GM12878 (cell line): Measurements from ENCODE around the gene CELF6. TPM values are rescaled to one million over a fixed set of nuclear protein-coding genes. Genes with fewer than 3 reads are reported as not detected.

Experiments used
- BRCA1 ChIP-seq: IDR thresholded peaks from 2 replicates; pipeline ENCODE4 v1.6.1; 2011; ENCODE audit warnings: low read depth, low read length, improper control_type of control experiment
- FOXK2 ChIP-seq: fragments of 450-650 bp; IDR thresholded peaks from 2 replicates; pipeline ENCODE4 v1.6.1; 2017; ENCODE audit warnings: mild to moderate bottlenecking, moderate library complexity
- IRF3 ChIP-seq: fragments of 450-650 bp; IDR thresholded peaks from 2 replicates; pipeline ENCODE4 v1.6.1; 2014; ENCODE audit warnings: mild to moderate bottlenecking
- NFIC ChIP-seq: IDR thresholded peaks from 2 replicates; pipeline ENCODE4 v1.6.1; 2012; ENCODE audit warnings: low read depth, mild to moderate bottlenecking, inconsistent platforms, low read length, moderate library complexity
- NR2C1 ChIP-seq: fragments of 450-650 bp; IDR thresholded peaks from 2 replicates; pipeline ENCODE4 v1.6.1; 2017; ENCODE audit warnings: antibody characterized with exemption, mild to moderate bottlenecking, moderate library complexity
- RAD51 ChIP-seq: fragments of 450-650 bp; IDR thresholded peaks from 2 replicates; pipeline ENCODE4 v1.6.1; 2016; ENCODE audit warnings: moderate library complexity, mild to moderate bottlenecking, inconsistent platforms
- RELB ChIP-seq: fragments of 450-650 bp; IDR thresholded peaks from 2 replicates; pipeline ENCODE4 v1.6.1; 2017; ENCODE audit warnings: low read depth, mild to moderate bottlenecking, moderate library complexity
- SRF ChIP-seq, 2 experiments: IDR thresholded peaks; 2 replicates each; pipeline ENCODE4 v1.6.1; 2011; ENCODE audit warnings: low read depth in 2 of 2, low read length in 2 of 2, mild to moderate bottlenecking in 1 of 2, moderate library complexity in 1 of 2
- ZBTB4 ChIP-seq: fragments of 450-650 bp; formaldehyde crosslinking; IDR thresholded peaks from 2 replicates; pipeline ENCODE4 v1.4.0; 2022; ENCODE audit warnings: mild to moderate bottlenecking, moderate library complexity
- ZNF217 ChIP-seq: fragments of 450-650 bp; IDR thresholded peaks from 2 replicates; pipeline ENCODE4 v1.6.1; 2017; ENCODE audit warnings: antibody characterized with exemption, mild to moderate bottlenecking
- ZSCAN29 ChIP-seq: fragments of 450-650 bp; IDR thresholded peaks from 2 replicates; pipeline ENCODE4 v1.6.1; 2017; ENCODE audit warnings: mild to moderate bottlenecking, moderate library complexity
- polyA plus RNA-seq, 11 experiments: library from polyadenylated mRNA; depleted of rRNA in 4 of 11; unstranded in 6 of 11; stranded (reverse) in 5 of 11; fragments of >200 nt; fragmentation: Nextera tagmentation in 4 of 11; fragmentation: Illumina TruSeq in 1 of 11; extraction: Ambion mirVana in 4 of 11; extraction: Trizol in 1 of 11; gene quantifications; 1 replicate in 1 of 11; 2 replicates in 10 of 11; pipeline versions ENCODE4 v1.2.1 to v1.2.3, GENCODE V29; 2011 to 2016; ENCODE audit warnings: inconsistent platforms in 2 of 11, missing spikeins in 2 of 11, low read depth in 1 of 11
- total RNA-seq, 4 experiments: library from RNA; depleted of rRNA in 3 of 4; stranded (reverse); fragments of >200 nt in 3 of 4; fragmentation: Illumina TruSeq in 1 of 4; extraction: Trizol in 1 of 4; gene quantifications; 2 replicates each; pipeline versions ENCODE4 v1.2.1 to v1.2.3, GENCODE V29; 2013 to 2021
- TF ChIP-seq, protein P1 (sequence below): fragments of 450-650 bp; IDR thresholded peaks from 2 replicates; pipeline ENCODE4 v1.6.1; 2016; ENCODE audit warnings: mild to moderate bottlenecking, moderate library complexity, borderline replicate concordance
- TF ChIP-seq, protein P2 (sequence below): fragments of 450-650 bp; IDR thresholded peaks from 2 replicates; pipeline ENCODE4 v1.6.1; 2018; ENCODE audit warnings: borderline replicate concordance, mild to moderate bottlenecking; ENCODE audit not compliant: partially characterized antibody
- TF ChIP-seq, protein P3 (sequence below): fragments of 450-650 bp; formaldehyde crosslinking; IDR thresholded peaks from 2 replicates; pipeline ENCODE4 v1.5.0; 2022; ENCODE audit warnings: mild to moderate bottlenecking, missing genetic modification characterization

The CELF6 gene
- total and polyA plus RNA-seq, 10 of the 15 experiments (the other 5 are each of a cell fraction or from before 2014, with no cell fraction given): 0.06 to 0.54 (median 0.23) TPM; not detected in 1

- TF ChIP-seq, protein P1, sequence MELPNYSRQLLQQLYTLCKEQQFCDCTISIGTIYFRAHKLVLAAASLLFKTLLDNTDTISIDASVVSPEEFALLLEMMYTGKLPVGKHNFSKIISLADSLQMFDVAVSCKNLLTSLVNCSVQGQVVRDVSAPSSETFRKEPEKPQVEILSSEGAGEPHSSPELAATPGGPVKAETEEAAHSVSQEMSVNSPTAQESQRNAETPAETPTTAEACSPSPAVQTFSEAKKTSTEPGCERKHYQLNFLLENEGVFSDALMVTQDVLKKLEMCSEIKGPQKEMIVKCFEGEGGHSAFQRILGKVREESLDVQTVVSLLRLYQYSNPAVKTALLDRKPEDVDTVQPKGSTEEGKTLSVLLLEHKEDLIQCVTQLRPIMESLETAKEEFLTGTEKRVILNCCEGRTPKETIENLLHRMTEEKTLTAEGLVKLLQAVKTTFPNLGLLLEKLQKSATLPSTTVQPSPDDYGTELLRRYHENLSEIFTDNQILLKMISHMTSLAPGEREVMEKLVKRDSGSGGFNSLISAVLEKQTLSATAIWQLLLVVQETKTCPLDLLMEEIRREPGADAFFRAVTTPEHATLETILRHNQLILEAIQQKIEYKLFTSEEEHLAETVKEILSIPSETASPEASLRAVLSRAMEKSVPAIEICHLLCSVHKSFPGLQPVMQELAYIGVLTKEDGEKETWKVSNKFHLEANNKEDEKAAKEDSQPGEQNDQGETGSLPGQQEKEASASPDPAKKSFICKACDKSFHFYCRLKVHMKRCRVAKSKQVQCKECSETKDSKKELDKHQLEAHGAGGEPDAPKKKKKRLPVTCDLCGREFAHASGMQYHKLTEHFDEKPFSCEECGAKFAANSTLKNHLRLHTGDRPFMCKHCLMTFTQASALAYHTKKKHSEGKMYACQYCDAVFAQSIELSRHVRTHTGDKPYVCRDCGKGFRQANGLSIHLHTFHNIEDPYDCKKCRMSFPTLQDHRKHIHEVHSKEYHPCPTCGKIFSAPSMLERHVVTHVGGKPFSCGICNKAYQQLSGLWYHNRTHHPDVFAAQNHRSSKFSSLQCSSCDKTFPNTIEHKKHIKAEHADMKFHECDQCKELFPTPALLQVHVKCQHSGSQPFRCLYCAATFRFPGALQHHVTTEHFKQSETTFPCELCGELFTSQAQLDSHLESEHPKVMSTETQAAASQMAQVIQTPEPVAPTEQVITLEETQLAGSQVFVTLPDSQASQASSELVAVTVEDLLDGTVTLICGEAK: no peak
- TF ChIP-seq NR2C1 (no peak), FOXK2 (no peak), SRF (IDR thresholded peaks at IDR 0.05; ENCODE audit: low read depth in 2 of 2, low read length in 2 of 2) (no peak), RAD51 (no peak), NFIC (peak; percentile 88), RELB (0 out of 2 replicates have a peak, but pooled peaks have one; percentile 39), ZNF217 (no peak), BRCA1 (no peak), ZBTB4 (CRISPR knock-in tag) (no peak), ZSCAN29 (no peak), IRF3 (no peak)
- TF ChIP-seq, protein P2, sequence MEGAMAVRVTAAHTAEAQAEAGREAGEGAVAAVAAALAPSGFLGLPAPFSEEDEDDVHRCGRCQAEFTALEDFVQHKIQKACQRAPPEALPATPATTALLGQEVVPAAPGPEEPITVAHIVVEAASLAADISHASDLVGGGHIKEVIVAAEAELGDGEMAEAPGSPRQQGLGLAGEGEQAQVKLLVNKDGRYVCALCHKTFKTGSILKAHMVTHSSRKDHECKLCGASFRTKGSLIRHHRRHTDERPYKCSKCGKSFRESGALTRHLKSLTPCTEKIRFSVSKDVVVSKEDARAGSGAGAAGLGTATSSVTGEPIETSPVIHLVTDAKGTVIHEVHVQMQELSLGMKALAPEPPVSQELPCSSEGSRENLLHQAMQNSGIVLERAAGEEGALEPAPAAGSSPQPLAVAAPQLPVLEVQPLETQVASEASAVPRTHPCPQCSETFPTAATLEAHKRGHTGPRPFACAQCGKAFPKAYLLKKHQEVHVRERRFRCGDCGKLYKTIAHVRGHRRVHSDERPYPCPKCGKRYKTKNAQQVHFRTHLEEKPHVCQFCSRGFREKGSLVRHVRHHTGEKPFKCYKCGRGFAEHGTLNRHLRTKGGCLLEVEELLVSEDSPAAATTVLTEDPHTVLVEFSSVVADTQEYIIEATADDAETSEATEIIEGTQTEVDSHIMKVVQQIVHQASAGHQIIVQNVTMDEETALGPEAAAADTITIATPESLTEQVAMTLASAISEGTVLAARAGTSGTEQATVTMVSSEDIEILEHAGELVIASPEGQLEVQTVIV: no peak
- TF ChIP-seq, protein P3, sequence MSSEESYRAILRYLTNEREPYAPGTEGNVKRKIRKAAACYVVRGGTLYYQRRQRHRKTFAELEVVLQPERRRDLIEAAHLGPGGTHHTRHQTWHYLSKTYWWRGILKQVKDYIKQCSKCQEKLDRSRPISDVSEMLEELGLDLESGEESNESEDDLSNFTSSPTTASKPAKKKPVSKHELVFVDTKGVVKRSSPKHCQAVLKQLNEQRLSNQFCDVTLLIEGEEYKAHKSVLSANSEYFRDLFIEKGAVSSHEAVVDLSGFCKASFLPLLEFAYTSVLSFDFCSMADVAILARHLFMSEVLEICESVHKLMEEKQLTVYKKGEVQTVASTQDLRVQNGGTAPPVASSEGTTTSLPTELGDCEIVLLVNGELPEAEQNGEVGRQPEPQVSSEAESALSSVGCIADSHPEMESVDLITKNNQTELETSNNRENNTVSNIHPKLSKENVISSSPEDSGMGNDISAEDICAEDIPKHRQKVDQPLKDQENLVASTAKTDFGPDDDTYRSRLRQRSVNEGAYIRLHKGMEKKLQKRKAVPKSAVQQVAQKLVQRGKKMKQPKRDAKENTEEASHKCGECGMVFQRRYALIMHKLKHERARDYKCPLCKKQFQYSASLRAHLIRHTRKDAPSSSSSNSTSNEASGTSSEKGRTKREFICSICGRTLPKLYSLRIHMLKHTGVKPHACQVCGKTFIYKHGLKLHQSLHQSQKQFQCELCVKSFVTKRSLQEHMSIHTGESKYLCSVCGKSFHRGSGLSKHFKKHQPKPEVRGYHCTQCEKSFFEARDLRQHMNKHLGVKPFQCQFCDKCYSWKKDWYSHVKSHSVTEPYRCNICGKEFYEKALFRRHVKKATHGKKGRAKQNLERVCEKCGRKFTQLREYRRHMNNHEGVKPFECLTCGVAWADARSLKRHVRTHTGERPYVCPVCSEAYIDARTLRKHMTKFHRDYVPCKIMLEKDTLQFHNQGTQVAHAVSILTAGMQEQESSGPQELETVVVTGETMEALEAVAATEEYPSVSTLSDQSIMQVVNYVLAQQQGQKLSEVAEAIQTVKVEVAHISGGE (CRISPR knock-in tag): no peak
Observed at GRCh38 chr15:72365844-72366243, 45.9 kb upstream of the CELF6 start (continued).
